Measurements from ENCODE around the gene ADRA2C.

ADRA2C gene

DNA sequence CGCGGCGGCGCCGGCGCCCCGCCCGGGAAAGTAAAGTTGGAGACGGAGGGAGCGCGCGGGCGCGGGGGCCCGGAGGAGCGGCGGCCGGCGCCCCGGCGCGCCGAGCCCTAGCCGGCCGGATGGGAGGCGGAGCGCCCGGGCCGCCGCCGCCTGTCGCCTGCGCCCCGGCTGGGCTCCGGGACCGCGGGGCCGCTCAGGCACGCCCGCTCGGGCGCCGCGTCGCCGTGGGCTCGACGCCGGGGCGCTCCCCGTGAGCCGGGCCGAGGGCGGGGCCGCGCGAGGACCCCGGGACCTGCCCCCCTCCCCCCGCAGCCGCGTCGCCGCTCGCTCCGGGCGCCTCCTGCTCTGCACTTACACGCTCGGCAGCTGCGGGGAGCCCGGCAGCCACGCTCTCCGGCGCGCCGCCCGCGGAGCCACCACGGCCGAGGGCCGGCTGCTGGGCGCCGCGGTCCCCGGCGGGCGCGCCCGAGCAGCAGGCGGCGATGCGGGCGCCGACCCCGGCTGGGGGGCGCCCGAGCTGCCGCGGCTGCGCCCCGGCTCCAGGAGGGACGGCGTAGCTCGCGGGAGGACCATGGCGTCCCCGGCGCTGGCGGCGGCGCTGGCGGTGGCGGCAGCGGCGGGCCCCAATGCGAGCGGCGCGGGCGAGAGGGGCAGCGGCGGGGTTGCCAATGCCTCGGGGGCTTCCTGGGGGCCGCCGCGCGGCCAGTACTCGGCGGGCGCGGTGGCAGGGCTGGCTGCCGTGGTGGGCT is at the start of gene ADRA2C:
TSS of gene ADRA2C (plus strand) at position 350 of the 749 bp plus-strand sequence. CDS start at position 572, 222 bp downstream.
- H3K4me3 ChIP-seq (ENCODE audit: low read depth, low read length), result peak within 1 kb of the TSS; percentile 24

DNA sequence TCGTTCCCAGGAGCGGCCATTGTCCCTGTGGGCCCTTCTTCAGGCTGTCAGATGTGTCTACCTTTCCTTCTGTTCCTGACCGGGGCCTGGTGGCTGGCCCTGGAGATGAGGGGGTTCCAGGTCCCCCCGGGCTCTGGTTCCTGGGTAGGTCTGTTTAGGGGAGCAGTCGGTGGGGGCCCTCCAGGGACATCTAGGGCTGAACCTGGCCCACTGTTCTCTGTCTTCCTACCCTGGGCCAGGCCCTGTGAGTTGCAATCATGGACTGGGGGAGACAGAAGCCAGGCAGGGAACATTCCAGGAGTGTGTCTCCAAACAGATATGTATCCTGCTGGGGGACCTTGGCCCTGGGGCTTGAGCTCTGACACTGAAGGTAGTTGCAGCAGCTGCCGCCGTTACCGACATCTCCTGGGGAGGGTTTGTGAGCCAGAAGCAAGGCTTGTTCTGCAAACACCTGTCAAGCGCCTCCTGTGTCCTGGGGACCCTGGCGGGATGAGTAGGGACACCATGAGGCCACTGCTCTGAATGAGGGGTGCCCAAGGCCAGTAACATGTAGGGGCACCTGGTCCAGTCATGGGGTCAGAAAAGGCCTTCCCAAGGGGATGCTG is 49.5 kb upstream of the ADRA2C start:
- H3K4me3 ChIP-seq (ENCODE audit: low read depth, low read length), result no peak overlapping the region

DNA sequence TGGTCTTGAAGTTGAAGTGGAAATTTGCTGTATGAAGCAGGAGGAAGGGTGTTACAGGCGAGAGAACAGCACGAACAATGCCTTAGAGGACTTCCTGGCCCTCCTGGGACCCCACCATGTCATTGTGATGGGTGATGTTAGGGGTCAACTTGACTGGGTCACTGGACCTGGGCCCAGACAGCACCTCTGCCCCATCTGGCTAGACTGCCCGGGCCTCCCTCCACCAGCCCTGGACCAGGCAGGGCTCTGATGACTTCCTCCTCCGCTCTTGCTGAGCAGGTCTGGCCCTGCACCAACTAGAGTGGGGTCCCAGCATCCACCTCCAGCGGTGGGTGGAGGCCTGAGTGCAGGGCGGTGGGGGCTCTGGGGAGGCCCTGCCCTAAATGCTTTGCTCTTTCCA is 48.9 kb upstream of the ADRA2C start:
- no peak overlapping the region for H3K4me3 ChIP-seq (ENCODE audit: low read depth, low read length)

DNA sequence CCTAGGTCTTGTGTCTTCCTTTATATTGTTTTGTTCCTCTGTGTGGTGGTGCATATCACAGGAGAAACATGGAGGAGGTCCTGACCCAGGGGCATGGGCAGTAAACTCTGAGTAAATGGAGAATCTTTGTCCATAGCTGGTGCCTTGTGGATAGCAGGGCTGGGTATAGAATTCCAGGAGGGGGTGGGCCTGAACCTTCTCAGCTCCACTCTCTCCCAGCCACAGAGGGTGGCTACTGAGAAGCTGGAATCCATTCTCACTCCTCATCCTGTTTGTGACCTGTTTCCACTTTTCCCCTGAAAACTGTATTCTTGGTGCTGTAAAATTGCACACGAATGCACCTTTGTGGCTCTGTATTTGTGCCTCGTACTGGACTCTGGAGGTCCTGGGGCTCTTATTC is 47.7 kb upstream of the ADRA2C start:
- no peak overlapping the region for H3K4me3 ChIP-seq (ENCODE audit: low read depth, low read length)

DNA sequence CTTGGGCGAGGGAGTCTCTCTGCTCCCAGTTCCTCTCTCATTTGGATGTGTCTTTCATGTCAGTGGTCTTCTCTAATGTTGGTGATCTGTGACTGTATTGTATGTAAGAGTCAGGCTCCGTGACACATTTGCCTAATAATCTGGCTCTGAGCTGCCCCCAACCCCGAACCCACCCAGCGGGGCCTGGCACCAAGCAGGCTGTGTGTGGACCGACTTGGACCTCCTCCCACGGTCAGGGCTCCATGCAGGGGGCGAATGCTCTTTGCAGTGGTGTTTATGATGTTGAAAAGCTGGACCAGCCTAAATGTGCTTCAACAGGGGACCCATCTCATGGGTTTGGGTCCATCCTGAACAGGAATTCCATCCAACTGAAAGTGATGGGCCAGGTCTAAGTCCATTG is 47.0 kb upstream of the ADRA2C start:
- H3K4me3 ChIP-seq (ENCODE audit: low read depth, low read length), result no peak overlapping the region

DNA sequence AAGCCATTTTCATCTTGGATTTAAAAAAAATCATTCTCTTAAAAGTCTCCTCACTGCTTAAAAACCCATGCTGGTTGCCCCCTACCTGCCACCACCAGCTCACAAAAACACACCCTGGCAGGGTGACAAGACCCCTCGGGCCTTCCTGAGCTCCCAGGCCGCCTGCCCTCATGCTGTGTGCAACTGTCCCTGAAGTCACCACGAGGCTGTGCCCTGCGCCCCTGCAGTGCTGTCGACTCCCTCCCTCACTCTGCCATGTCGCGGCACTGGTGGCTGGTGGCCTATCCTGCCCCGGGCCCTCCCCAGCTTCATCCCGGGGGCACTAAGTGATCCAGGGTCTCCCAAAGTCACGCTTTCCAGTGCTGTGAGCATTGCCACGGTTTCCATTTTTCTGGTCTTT is 46.3 kb upstream of the ADRA2C start:
- no peak overlapping the region for H3K4me3 ChIP-seq (ENCODE audit: low read depth, low read length)

DNA sequence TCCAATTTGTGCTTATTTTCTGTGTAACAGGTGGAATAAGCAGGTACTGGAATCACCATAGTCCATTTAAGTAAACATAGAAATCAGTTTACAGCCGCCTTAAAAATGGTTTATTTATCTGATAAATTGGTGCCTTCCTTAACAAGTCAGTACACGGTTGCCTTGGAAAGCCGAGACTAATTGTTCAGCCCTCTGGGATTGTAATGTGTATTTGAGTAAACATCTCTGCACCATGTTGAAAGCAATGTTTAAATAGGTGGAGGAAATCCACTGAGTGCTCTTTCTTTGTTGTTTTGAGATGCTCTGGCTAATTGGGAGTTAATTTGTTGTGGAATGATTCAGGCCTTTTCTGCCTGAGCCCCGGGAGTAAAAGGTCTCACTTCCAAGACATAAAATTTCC is 45.7 kb upstream of the ADRA2C start:
- no peak overlapping the region for H3K4me3 ChIP-seq (ENCODE audit: low read depth, low read length)

DNA sequence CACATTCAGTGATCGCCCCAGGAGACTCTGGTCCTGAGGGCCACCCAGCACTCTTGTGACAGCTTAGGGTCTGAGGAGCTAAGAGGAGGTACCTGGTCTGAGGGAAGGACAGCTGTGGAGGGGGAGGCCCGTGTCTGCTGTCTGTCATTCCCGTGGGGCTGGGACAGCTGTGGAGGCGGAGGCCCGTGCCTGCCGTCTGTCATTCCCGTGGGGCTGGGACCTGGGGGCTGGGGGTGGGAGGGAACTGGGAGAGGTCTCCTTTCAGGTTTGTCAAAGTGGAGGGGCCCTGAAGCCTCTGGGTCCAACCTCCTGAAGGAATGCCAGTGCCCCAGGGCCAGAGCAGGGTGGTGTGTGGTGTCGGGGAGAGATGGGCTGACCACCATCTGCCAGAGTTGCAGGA is 45.0 kb upstream of the ADRA2C start:
- no peak overlapping the region for H3K4me3 ChIP-seq (ENCODE audit: low read depth, low read length)

DNA sequence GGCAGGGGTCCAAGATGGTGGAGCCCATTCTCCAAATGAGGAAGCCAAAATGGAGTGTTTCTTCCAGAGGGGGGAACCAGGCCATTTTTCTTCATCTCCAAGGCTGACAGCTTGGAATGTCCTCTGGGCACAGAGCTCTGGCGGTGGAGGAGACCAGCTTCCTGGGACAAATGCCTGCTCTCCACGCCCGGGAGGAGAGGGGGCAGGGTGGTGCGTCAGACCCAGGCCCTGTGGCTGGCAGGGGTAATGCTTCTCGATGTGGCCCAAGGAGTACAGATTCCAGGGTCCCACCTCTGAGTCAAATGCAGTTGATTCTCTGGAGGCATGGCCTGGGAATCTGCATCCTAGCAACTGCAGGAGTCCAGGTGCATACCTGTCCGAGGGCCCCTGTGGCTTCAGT is 44.6 kb upstream of the ADRA2C start:
- H3K4me3 ChIP-seq (ENCODE audit: low read depth, low read length), result no peak overlapping the region

DNA sequence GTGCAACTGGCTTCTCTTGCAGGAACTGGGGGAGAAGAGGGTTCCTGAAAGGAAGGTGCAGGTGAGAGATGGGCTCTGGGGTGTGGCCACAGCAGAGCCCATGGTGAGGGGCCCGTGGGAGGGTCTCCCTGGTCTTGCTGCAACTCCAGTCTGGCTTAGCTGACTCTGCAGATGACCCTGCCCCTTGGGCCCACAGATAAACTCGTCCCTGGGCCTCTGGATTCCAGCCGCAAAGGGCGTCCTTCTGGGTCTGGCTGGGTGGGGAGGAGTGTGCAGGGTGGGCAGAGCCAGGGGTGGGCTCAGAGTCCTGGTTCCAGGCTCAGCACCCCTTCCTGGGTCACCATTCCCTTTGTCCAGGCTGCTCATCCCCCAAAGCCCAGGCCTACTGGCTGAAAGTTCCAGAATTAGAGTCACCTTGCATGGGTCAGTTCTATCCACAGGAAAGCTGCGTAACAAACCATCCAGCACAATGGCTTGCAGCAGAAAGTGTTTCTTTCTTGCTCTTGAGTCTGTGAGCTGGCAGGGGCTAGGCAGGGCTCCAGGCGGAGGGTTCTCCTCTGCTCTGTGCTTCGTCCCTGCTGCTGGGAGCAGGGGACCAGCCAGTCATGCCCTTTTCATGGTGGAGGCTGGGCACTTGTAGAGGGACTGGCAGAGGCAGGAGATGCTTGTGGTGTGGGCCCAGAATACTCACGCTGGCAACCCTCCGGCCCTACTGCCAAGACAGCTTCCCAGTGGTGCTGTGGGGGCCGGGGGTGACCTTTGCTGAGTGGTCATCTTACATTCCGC is 43.5 kb upstream of the ADRA2C start:
- no peak overlapping the region for H3K4me3 ChIP-seq (ENCODE audit: low read depth, low read length)

DNA sequence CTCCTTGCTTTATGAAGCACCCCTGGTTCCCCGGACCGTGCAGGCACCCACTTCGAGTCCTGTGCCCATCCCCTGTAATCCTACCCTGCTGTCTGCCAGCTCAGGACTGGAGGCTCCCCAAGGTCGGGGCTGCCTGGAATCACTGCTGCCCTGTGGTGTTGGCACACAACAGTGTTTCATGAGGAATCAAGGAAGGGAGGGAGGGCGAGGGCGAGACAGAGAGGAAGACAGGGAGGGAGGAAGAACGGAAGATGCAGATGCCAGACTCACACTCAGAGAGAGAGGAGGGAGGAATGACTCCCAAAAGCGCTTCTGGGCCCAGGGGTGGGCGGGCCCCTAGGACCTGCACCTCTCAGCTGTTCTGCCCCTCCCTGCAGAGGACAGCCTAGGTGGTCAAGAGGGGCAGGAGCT is 42.9 kb upstream of the ADRA2C start:
- H3K4me3 ChIP-seq (ENCODE audit: low read depth, low read length), result no peak overlapping the region

DNA sequence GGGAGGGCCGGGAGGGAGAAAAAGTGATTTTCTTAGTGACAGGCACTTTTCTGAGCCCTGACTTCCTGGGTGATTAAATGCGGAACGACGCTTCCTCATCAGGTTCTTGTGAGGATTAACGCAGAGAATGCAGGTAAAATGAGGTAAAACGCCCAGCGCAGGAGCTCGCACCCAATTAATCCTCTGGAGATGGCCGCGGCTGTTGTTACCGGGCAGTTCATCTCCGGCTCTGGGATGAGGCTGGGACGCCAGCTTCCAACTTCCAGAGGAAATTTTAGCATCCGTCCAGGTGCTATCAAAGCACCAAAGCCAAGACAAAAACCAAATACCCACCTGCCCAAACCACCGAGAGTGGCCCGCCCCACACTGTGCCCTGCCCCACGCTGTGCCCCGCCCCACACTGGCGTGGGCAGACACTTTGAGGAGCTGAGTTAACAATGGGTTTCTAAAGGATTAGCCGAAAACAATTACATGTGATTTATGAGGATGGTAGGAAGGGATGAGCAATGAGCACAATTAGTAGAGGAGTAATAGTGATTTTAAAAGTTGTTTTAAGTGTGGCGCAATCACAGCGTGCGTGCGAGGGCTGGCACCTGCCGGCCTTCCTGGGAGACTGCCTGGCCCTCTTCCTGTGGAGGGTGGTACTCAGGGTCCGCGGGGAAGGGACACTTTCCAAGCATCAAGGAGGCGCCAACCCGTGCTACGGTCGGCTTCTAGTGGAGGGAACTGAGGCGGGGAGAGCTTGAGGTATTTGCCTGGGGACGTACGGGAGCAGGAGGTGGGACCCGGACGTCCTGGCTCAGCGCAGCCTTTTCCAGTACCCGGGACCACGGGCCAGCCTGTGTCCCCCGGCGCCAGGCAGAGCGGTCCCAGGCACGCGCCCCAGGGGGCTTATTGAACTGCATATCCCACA is 41.6 kb upstream of the ADRA2C start:
- no peak overlapping the region for H3K4me3 ChIP-seq (ENCODE audit: low read depth, low read length)

DNA sequence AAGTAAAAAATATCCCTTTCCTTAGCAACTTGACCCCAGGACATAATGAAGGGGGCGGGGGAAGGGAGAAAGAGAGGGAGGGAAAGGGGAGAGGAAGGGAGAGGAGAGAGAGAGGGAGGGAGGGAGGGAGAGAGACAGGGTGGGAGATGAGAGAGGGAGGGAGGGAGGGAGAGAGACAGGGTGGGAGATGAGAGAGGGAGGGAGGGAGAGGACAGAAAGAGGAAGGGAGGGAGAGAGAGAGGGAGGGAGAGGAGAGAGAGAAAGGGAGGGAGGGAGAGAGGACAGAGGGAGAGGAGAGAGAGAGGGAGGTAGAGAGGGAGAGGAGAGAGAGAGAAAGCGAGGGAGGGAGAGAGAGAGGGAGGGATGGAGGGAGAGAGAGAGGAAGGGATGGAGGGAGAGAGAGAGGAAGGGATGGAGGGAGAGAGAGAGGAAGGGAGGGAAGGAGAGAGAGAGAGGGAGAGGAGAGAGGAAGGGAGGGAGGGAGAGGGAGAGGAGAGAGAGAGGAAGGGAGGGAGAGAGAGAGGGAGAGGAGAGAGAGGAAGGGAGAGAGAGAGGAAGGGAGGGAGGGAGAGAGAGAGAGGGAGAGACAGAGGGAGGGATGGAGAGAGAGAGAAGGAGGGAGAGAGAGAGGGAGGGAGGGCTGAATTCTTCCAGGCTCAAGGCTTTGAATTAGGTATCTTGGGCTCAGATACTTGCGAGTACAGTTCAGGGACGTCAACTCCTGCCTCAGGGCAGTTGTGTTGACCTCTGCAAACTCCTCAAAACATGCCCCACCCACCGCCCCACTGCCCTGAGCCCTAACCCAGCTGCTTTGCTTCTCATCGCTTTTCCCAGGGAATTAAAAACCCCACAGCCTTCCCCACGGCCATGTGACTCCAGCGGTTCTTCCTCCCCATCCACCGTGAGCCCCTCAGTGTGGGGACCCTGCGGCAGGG is 40.0 kb upstream of the ADRA2C start:
- H3K4me3 ChIP-seq (ENCODE audit: low read depth, low read length), result no peak overlapping the region

DNA sequence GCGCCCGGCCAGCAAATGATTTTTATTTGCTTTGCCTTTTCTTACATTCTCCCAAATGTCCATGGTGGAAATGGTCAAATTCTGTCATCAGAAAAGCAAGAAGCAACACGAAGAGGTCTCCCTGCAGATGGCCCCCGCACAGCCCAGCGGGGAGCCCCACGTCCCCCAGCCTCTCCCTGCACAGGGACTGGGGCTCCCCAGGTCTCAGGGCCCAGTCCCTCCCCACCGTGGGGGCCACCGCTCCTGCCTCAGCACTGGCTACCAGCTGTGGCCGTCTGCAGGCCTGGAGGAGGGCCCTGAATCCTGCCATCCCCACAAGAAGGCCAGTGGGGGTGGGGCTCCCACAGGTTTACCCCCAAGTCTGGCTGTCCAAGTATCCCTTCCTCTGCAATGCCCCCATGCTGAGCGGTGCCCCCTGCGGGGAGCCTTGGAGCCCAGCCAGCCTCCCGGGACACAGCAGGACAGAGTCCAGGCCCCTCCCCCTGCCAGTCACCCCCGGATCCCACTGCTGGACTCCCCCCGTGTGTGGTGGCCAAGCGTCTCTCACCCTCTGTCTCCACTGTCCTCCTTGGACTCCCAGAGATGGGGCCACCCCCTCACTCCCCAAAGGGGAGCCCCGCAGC is 38.2 kb upstream of the ADRA2C start:
- no peak overlapping the region for H3K4me3 ChIP-seq (ENCODE audit: low read depth, low read length)

DNA sequence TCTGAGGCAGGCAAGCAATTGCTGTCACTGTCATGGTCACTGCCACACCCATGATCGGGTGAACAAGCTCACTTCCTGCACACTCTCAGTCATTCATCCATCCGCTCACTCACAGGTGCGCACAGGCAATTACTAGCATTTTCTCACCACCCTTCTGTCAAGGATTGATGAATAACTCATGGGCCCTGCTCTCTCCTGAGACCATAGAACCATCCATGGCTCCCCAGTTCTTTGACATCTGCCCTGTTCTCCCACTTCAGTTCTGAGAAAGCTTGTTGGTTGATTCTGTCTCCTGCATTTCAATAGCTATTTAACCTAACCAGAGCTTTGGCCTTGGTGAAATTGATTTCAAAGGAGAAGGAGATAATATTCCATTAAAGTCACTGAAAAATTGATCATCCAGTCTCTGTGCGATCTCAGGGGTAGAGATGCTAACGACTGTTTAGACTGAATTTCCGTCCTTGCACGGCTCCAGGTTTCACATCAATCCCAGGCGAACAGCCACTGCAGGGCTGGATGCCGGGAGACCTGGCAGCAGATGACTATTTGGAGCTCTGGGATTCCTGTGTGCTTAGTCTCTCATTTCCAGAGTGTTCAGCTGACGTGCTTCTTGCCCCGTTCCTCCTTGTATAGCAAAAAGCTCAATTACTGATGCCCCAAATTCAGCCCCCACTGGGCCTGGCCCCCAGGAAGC is 36.9 kb upstream of the ADRA2C start:
- H3K4me3 ChIP-seq (ENCODE audit: low read depth, low read length), result no peak overlapping the region

DNA sequence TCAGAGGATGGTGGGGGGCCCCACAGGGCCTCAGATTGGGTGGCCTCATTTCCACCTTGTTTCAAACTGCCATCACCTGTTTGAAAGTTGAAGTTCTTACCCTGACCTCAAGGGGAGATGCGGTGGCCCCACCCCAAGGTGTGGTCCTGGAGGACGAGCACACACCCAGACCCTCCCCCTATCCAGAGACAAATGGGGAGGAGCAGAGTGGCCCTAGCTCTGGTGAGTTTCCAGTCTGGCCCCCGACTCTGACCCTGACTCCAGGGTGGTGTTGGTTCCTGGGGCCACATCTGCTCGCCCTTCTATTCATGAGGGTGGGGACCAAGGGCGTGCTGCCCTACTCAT is 36.3 kb upstream of the ADRA2C start:
- no peak overlapping the region for H3K4me3 ChIP-seq (ENCODE audit: low read depth, low read length)

DNA sequence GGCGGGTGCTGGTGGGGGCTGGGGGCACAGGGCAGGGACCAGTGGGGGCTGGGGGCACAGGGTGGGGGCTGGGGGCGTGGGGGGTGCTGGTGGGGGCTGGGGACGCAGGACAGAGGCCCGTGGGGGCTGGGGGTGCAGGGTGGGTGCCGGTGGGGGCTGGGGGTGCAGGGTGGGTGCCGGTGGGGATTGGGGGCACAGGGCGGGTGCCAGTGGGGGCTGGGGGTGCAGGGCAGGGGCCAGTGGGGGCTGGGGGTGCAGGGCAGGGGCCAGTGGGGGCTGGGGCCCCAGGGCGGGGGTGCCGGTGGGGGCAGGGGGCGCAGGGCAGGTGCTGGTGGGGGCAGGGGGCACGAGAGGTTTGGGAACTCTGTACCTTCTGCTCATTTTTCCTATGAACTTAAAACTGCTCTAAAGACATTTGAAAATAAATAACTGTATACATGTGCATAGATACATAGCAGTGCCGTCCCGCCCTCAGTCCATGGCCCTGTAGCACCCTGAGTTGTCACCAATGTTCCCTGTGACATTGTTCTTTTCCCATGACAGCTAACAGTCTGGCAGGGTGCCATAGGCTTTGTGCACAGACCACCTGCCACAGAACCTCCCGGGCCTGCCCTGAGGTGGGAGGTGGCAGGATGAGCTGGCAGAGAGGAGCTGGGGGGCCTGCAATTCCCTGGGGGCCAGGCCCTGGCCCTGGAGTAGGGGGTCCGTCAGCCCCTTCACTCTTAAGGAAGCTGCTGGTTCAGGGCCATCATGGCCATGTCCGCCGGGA is 35.6 kb upstream of the ADRA2C start:
- H3K4me3 ChIP-seq (ENCODE audit: low read depth, low read length), result no peak overlapping the region
